Muscle of leg (tissue), 9 donors: Measurements from ENCODE around the gene SNRPF. TPM values are rescaled to one million over a fixed set of nuclear protein-coding genes. Genes with fewer than 3 reads are reported as not detected.

Experiments
- polyA plus RNA-seq, 8 donors: library from polyadenylated mRNA; unstranded; fragments of 120-200 nt; gene quantifications; one replicate each; pipeline versions ENCODE4 v1.2.1 to v1.2.3, GENCODE V29; 2013; ENCODE audit warnings: inconsistent platforms in 1 of 8, low replicate concordance in 1 of 8; ENCODE audit not compliant: insufficient read length in 8 of 8, insufficient read depth in 1 of 8
- total RNA-seq: library from RNA; stranded (reverse); fragments of 120-200 nt; gene quantifications from one replicate; pipeline ENCODE4 v1.2.4, GENCODE V29; 2013

Gene SNRPF
- total and polyA plus RNA-seq, 9 donors = 16.7 to 72.3 (median 63.2) TPM

Other genes starting within 250 kb of the SNRPF start
- 25.0 TPM for gene NTN4, start 68.2 kb upstream of the SNRPF start, total RNA-seq
- gene NTN4, start 68.2 kb upstream of the SNRPF start, polyA plus RNA-seq = 10 to 100 TPM; 34.2 to 46.9 (median 43.5) TPM
- gene CCDC38, start 83.7 kb downstream of the SNRPF start, total RNA-seq = 0.09 TPM
- under 1 TPM in 6 of 8 donors, not detected in 2; 0.14 to 0.47 (median 0.19) TPM for gene CCDC38, start 83.7 kb downstream of the SNRPF start, polyA plus RNA-seq
- 0.27 TPM for gene AMDHD1, start 84.4 kb downstream of the SNRPF start, total RNA-seq
- gene AMDHD1, start 84.4 kb downstream of the SNRPF start, polyA plus RNA-seq = under 1 TPM; 0.08 to 0.26 (median 0.15) TPM
- gene HAL, start 137.4 kb downstream of the SNRPF start, total RNA-seq = 0.18 TPM
- under 1 TPM; 0.09 to 0.81 (median 0.34) TPM for gene HAL, start 137.4 kb downstream of the SNRPF start, polyA plus RNA-seq
- 66.8 TPM for gene LTA4H, start 176.6 kb downstream of the SNRPF start, total RNA-seq
- gene LTA4H, start 176.6 kb downstream of the SNRPF start, polyA plus RNA-seq = 10 to 100 TPM; 64.0 to 81.5 (median 74.1) TPM